GM23338 (cell line): ENCODE data around the gene UFSP1. TPM values are rescaled to one million over a fixed set of nuclear protein-coding genes. Genes with fewer than 3 reads are reported as not detected.

Source experiments
- ATAC-seq: fragments of 200-7000 bp; cut with Tn5 transposase; 3 replicates; pipeline ENCODE4 v1.9.1; 2020
- DNase-seq: peaks from one replicate; pipeline ENCODE4 v3.0.0-alpha.2; 2015; ENCODE audit warnings: low spot score
- H2AFZ ChIP-seq: fragments of 200-600 bp; sonication (generic); 2 replicates; pipeline ENCODE4 v1.8.0; 2016; ENCODE audit warnings: antibody characterized with exemption, mild to moderate bottlenecking, moderate library complexity
- H3F3A ChIP-seq: fragments of 200-600 bp; sonication (generic); replicated peaks from 2 replicates; pipeline ENCODE4 v1.8.0; 2017; ENCODE audit warnings: antibody characterized with exemption, mixed run types, low read depth
- H3K27ac ChIP-seq: fragments of 200-600 bp; sonication (generic); 2 replicates; pipeline ENCODE4 v1.6.1; 2016; ENCODE audit warnings: low read depth
- H3K27me3 ChIP-seq: fragments of 200-600 bp; sonication (generic); 2 replicates; pipeline ENCODE4 v1.8.0; 2016; ENCODE audit warnings: mild to moderate bottlenecking, mixed run types, moderate library complexity; ENCODE audit not compliant: insufficient read depth
- H3K36me3 ChIP-seq: fragments of 200-600 bp; sonication (generic); 2 replicates; pipeline ENCODE4 v1.8.0; 2016; ENCODE audit warnings: mild to moderate bottlenecking; ENCODE audit not compliant: insufficient read depth
- H3K4me1 ChIP-seq: fragments of 200-600 bp; sonication (generic); 2 replicates; pipeline ENCODE4 v1.8.0; 2016; ENCODE audit warnings: mild to moderate bottlenecking, moderate library complexity; ENCODE audit not compliant: insufficient read depth
- H3K4me2 ChIP-seq: fragments of 200-600 bp; sonication (generic); 2 replicates; pipeline ENCODE4 v1.7.1; 2017; ENCODE audit warnings: mixed run types
- H3K4me3 ChIP-seq: fragments of 200-600 bp; sonication (generic); 2 replicates; pipeline ENCODE4 v1.6.1; 2016; ENCODE audit warnings: mixed run types
- H3K79me2 ChIP-seq: fragments of 200-600 bp; sonication (generic); replicated peaks from 2 replicates; pipeline ENCODE4 v1.8.0; 2017; ENCODE audit warnings: mild to moderate bottlenecking; ENCODE audit not compliant: insufficient read depth
- H3K9me2 ChIP-seq: fragments of 200-600 bp; sonication (generic); 2 replicates; pipeline ENCODE4 v1.8.0; 2017; ENCODE audit not compliant: insufficient read depth
- H4K20me1 ChIP-seq: fragments of 200-600 bp; sonication (generic); replicated peaks from 2 replicates; pipeline ENCODE4 v1.8.0; 2017; ENCODE audit warnings: mild to moderate bottlenecking; ENCODE audit not compliant: insufficient read depth
- H3K27ac Mint-ChIP-seq: 2 replicates; pipeline ENCODE4 v1.8.0; 2020; ENCODE audit warnings: inconsistent platforms, mild to moderate bottlenecking, moderate library complexity, mixed read lengths
- H3K27me3 Mint-ChIP-seq: 3 replicates; pipeline ENCODE4 v1.8.0; 2022; ENCODE audit warnings: low read depth, mild to moderate bottlenecking, moderate library complexity, mixed read lengths, inconsistent platforms; ENCODE audit not compliant: insufficient read depth, poor library complexity
- H3K36me3 Mint-ChIP-seq: 3 replicates; pipeline ENCODE4 v1.8.0; 2021; ENCODE audit warnings: low read depth, mild to moderate bottlenecking, inconsistent platforms, moderate library complexity, mixed read lengths
- H3K4me1 Mint-ChIP-seq: 3 replicates; pipeline ENCODE4 v1.8.0; 2020; ENCODE audit warnings: mild to moderate bottlenecking, inconsistent platforms, mixed read lengths
- H3K4me3 Mint-ChIP-seq: 3 replicates; pipeline ENCODE4 v1.8.0; 2021; ENCODE audit warnings: moderate library complexity, mild to moderate bottlenecking, inconsistent platforms, mixed read lengths
- H3K9me3 Mint-ChIP-seq: 3 replicates; pipeline ENCODE4 v1.8.0; 2020; ENCODE audit warnings: moderate library complexity, mild to moderate bottlenecking, inconsistent platforms, mixed read lengths
- EZH2 ChIP-seq: fragments of 200-600 bp; sonication (generic); IDR thresholded peaks from one replicate; pipeline ENCODE4 v1.8.0; 2017; ENCODE audit warnings: antibody characterized with exemption, mild to moderate bottlenecking, low read depth; ENCODE audit not compliant: unreplicated experiment
- EZH2phosphoT487 ChIP-seq: fragments of 200-600 bp; sonication (generic); IDR thresholded peaks from one replicate; pipeline ENCODE4 v1.8.1; 2018; ENCODE audit warnings: antibody characterized with exemption; ENCODE audit not compliant: unreplicated experiment
- NANOG ChIP-seq: IDR thresholded peaks from 2 replicates; pipeline ENCODE4 v1.6.1; 2016; ENCODE audit warnings: antibody characterized with exemption, borderline replicate concordance
- POLR2AphosphoS5 ChIP-seq: IDR thresholded peaks from 2 replicates; pipeline ENCODE4 v1.6.1; 2016; ENCODE audit warnings: antibody characterized with exemption, low read depth
- polyA plus RNA-seq: library from polyadenylated mRNA; unstranded; fragments of >200 nt; fragmentation: Nextera tagmentation; extraction: Ambion mirVana; gene quantifications from 2 replicates; pipeline ENCODE4 v1.2.1, GENCODE V29; 2016
- total RNA-seq: library from RNA; depleted of rRNA; stranded (reverse); fragments of >200 nt; shearing (Covaris generic); gene quantifications from 2 replicates; pipeline ENCODE4 v1.2.3, GENCODE V29; 2014
- TF ChIP-seq, protein P1 (sequence below): fragments of 250-450 bp; sonication (Bioruptor Pico); IDR thresholded peaks from 2 replicates; pipeline ENCODE4 v1.5.0; 2020; ENCODE audit warnings: mild to moderate bottlenecking, moderate library complexity

UFSP1 gene
- total and polyA plus RNA-seq, 2 experiments from 2014 or later, result 2.0 to 11.8 TPM

DNA sequence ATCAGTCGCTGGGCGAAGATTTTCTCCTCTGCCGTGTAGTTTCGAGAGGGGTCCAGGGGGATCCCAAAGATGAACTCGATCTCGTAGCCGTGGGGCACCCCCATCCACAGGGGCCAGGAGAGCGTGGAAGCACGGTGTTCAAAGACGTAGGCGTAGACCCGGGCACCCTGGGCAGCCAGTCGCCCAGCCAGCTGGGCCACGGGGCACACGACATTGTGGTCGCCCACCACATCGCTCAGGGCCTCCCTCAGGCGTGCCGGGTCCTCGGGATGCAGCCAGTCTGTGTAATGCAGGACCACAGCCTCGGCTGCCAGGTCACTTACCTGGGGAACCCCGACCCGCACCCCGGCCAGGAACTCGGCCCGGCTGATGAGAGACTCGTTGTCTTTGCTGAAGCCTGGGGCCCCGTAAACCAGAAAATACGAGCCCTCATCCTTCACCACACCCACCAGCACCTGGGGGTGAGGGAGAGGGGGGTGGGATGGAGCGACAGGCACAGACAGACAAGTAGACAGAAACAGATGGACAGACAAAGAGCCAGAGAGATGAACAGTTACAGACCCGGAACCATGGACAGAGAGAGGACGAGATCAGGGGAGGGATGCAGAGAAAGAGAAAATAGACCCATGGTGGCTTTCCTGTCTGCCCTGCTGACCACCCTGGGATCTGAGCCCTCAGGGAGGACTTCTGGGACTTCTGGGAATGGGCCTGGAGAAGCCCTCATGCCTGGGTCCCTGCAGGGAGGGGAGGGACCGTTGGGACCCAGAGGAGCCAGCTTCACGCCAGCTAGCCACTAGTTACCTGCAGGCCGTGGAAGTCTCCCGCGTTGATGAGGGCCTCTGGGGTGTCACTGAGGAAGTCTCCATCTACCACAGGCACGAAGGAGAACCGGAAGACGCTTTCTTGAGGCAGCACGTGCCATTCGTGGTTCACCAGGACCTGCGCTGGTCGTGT lies 3.1 kb upstream of the UFSP1 start (continued):
- TF ChIP-seq, protein P1, sequence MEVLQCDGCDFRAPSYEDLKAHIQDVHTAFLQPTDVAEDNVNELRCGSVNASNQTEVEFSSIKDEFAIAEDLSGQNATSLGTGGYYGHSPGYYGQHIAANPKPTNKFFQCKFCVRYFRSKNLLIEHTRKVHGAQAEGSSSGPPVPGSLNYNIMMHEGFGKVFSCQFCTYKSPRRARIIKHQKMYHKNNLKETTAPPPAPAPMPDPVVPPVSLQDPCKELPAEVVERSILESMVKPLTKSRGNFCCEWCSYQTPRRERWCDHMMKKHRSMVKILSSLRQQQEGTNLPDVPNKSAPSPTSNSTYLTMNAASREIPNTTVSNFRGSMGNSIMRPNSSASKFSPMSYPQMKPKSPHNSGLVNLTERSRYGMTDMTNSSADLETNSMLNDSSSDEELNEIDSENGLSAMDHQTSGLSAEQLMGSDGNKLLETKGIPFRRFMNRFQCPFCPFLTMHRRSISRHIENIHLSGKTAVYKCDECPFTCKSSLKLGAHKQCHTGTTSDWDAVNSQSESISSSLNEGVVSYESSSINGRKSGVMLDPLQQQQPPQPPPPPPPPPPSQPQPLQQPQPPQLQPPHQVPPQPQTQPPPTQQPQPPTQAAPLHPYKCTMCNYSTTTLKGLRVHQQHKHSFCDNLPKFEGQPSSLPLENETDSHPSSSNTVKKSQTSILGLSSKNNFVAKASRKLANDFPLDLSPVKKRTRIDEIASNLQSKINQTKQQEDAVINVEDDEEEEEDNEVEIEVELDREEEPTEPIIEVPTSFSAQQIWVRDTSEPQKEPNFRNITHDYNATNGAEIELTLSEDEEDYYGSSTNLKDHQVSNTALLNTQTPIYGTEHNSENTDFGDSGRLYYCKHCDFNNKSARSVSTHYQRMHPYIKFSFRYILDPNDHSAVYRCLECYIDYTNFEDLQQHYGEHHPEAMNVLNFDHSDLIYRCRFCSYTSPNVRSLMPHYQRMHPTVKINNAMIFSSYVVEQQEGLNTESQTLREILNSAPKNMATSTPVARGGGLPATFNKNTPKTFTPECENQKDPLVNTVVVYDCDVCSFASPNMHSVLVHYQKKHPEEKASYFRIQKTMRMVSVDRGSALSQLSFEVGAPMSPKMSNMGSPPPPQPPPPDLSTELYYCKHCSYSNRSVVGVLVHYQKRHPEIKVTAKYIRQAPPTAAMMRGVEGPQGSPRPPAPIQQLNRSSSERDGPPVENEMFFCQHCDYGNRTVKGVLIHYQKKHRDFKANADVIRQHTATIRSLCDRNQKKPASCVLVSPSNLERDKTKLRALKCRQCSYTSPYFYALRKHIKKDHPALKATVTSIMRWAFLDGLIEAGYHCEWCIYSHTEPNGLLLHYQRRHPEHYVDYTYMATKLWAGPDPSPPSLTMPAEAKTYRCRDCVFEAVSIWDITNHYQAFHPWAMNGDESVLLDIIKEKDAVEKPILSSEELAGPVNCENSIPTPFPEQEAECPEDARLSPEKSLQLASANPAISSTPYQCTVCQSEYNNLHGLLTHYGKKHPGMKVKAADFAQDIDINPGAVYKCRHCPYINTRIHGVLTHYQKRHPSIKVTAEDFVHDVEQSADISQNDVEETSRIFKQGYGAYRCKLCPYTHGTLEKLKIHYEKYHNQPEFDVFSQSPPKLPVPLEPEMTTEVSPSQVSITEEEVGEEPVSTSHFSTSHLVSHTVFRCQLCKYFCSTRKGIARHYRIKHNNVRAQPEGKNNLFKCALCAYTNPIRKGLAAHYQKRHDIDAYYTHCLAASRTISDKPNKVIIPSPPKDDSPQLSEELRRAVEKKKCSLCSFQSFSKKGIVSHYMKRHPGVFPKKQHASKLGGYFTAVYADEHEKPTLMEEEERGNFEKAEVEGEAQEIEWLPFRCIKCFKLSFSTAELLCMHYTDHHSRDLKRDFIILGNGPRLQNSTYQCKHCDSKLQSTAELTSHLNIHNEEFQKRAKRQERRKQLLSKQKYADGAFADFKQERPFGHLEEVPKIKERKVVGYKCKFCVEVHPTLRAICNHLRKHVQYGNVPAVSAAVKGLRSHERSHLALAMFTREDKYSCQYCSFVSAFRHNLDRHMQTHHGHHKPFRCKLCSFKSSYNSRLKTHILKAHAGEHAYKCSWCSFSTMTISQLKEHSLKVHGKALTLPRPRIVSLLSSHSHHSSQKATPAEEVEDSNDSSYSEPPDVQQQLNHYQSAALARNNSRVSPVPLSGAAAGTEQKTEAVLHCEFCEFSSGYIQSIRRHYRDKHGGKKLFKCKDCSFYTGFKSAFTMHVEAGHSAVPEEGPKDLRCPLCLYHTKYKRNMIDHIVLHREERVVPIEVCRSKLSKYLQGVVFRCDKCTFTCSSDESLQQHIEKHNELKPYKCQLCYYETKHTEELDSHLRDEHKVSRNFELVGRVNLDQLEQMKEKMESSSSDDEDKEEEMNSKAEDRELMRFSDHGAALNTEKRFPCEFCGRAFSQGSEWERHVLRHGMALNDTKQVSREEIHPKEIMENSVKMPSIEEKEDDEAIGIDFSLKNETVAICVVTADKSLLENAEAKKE (CRISPR knock-in tag), result no peak

DNA sequence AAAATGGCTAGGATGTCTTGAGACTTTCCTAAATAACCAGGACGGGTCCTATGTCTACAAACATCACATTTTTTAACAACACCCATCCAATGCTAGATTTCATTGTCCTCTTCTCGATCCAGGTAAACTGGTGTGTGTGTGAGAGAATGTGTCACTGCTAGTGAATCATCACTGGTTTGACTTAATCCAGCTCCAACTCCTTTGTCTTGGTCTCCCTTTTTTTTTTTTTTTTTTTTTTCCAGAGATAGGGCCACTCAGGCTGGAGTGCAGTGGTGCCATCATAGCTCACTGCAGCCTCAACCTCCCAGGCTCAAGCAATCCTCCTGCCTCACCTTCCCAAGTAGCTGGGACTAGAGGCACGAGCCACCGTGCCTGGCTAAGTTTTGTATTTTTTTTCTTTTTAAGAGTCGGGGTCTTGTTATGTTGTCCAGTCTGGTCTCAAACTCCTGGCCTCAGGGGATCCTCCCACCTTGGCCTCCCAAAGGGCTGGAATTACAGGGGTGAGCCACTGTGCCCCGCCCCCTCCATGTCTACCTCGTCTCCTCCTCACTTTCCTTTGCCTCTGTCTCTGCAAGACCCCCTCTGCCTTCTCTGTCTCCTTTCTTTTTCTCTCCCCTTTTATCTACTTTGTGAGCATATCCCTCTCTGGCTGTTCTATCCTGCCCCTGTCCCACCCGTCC lies 2.2 kb upstream of the UFSP1 start:
- Mint-ChIP-seq H3K36me3 (peaks cover 22% of the 10 kb centered on the region), H3K27ac (peak overlapping the region; percentile 8), H3K27me3 (peaks cover 48% of the 10 kb centered on the region), H3K4me1 (peaks cover 42% of the 10 kb centered on the region), H3K9me3 (peaks cover 4% of the 10 kb centered on the region; the same call in 2 of the 3 replicates), H3K4me3 (peak overlapping the region; percentile 87)
- Histone ChIP-seq H3K27me3 (peaks cover 26% of the 10 kb centered on the region), H4K20me1 (peaks cover 8% of the 10 kb centered on the region; the same call in 1 of the 2 replicates), H3F3A (peaks cover 27% of the 10 kb centered on the region), H3K79me2 (peaks cover 17% of the 10 kb centered on the region), H2AFZ (0 out of 2 replicates have a peak overlapping the region, but pooled peaks have one; percentile 1), H3K9me2 (no peaks in the 10 kb centered on the region), H3K36me3 (peaks cover 8% of the 10 kb centered on the region), H3K27ac (peak overlapping the region; percentile 98), H3K4me1 (peaks cover 18% of the 10 kb centered on the region), H3K4me3 (peak overlapping the region; percentile 90), H3K4me2 (peak overlapping the region; percentile 97)
- TF ChIP-seq NANOG (no peak), EZH2phosphoT487 (no peak), POLR2AphosphoS5 (no peak), EZH2 (no peak)
- TF ChIP-seq, protein P1 (CRISPR knock-in tag), result no peak
- DNase-seq, result no peak
- no peak for ATAC-seq
